ENCODE results near the gene TYK2.
"Not testable (repeated sequence)": the region's sequence is repeated elsewhere in the genome, so short reads cannot be mapped to it uniquely, and the experiment has no call there.

The TYK2 gene

GRCh38 chr19:10372690-10373089, 7.7 kb downstream of the TYK2 start:
- Histone ChIP-seq H3K4me3 (ENCODE audit: low read depth, low read length) (no peak overlapping the region), H3K9me3 (ENCODE audit: severe bottlenecking) (no peaks in the 10 kb centered on the region), H3K27me3 (ENCODE audit: insufficient read depth, low read depth, severe bottlenecking) (no peaks in the 10 kb centered on the region), H3K27ac (no peak overlapping the region), H3K36me3 (peaks cover 42% of the 10 kb centered on the region)
- DNase-seq: no peak
- TF ChIP-seq CTCF (IDR thresholded peaks at IDR 0.05; ENCODE audit: low read depth, low read length): no peak

DNA sequence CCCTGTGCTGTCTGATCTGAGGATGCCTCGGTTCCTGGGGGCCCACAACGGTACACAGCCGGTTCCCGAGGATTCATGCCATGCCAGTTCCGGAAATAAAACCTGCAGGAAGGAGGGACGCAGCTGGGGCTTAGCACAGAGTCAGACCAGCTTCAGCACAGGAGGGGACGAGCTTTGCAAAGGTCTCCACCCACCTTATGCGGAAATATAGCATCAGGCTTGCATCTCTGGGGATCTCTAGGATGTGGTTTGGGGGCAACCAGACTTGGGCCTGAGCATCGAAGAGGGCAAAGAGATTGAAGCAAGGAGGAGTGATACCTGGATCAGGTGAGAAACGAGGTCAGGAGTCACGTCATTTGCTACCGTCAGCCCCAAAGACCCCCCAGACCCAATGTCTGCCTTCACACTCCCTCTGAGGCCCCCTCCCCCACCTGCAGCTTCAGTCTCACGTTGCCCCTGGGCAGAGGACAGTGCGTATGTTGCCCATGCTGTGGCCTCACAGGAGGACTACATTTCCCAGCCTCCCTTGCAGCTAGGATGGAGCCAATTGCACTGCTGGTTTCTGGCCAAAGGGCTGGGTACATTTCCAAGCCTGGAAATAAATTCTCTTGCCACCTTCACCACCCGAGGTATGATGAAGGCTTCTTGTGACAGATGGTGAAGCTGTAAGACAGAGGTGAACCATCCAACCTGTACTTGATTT, 12.1 kb downstream of the TYK2 start:
- no peak for DNase-seq
- no peak overlapping the region for H3K27ac ChIP-seq
- no peaks in the 10 kb centered on the region for H3K9me3 ChIP-seq (ENCODE audit: severe bottlenecking)
- H3K27me3 ChIP-seq (ENCODE audit: insufficient read depth, low read depth, severe bottlenecking): no peaks in the 10 kb centered on the region
- no peak for TF ChIP-seq CTCF (IDR thresholded peaks at IDR 0.05; ENCODE audit: low read depth, low read length)
- no peak overlapping the region for H3K4me3 ChIP-seq (ENCODE audit: low read depth, low read length)
- H3K36me3 ChIP-seq: peaks cover 56% of the 10 kb centered on the region

GRCh38 chr19:10366950-10367512, 13.3 kb downstream of the TYK2 start:
- not testable (repeated sequence) for H3K27ac ChIP-seq; H3K27me3 ChIP-seq (ENCODE audit: insufficient read depth, low read depth, severe bottlenecking); H3K4me3 ChIP-seq (ENCODE audit: low read depth, low read length); DNase-seq; H3K9me3 ChIP-seq (ENCODE audit: severe bottlenecking)
- H3K36me3 ChIP-seq: peaks cover 56% of the 10 kb centered on the region

GRCh38 chr19:10365518-10365917, 14.9 kb downstream of the TYK2 start:
- Histone ChIP-seq H3K27ac (no peak overlapping the region), H3K9me3 (ENCODE audit: severe bottlenecking) (no peaks in the 10 kb centered on the region), H3K4me3 (ENCODE audit: low read depth, low read length) (no peak overlapping the region), H3K27me3 (ENCODE audit: insufficient read depth, low read depth, severe bottlenecking) (no peaks in the 10 kb centered on the region), H3K36me3 (peaks cover 66% of the 10 kb centered on the region)
- DNase-seq: no peak
- TF ChIP-seq CTCF (IDR thresholded peaks at IDR 0.05; ENCODE audit: low read depth, low read length): no peak

GRCh38 chr19:10364644-10365043, 15.7 kb downstream of the TYK2 start:
- peaks cover 63% of the 10 kb centered on the region for H3K36me3 ChIP-seq
- no peaks in the 10 kb centered on the region for H3K27me3 ChIP-seq (ENCODE audit: insufficient read depth, low read depth, severe bottlenecking)
- TF ChIP-seq CTCF (IDR thresholded peaks at IDR 0.05; ENCODE audit: low read depth, low read length): no peak
- no peak for DNase-seq
- no peaks in the 10 kb centered on the region for H3K9me3 ChIP-seq (ENCODE audit: severe bottlenecking)
- H3K4me3 ChIP-seq (ENCODE audit: low read depth, low read length): no peak overlapping the region
- H3K27ac ChIP-seq: no peak overlapping the region

- DNase-seq: no peak
- peaks cover 62% of the 10 kb centered on the region for H3K36me3 ChIP-seq
- no peaks in the 10 kb centered on the region for H3K9me3 ChIP-seq (ENCODE audit: severe bottlenecking)
Observed at GRCh38 chr19:10363789-10364281, 16.5 kb downstream of the TYK2 start.

More at GRCh38 chr19:10363789-10364281, 16.5 kb downstream of the TYK2 start:
- TF ChIP-seq CTCF (IDR thresholded peaks at IDR 0.05; ENCODE audit: low read depth, low read length): no peak
- no peak overlapping the region for H3K4me3 ChIP-seq (ENCODE audit: low read depth, low read length)
- H3K27ac ChIP-seq: no peak overlapping the region
- no peaks in the 10 kb centered on the region for H3K27me3 ChIP-seq (ENCODE audit: insufficient read depth, low read depth, severe bottlenecking)

Data from WERI-Rb-1 (cell line).